Ishikawa (cell line): ENCODE measurements around the gene SHISA9.

Experiments used
- EP300 ChIP-seq: IDR thresholded peaks from 2 replicates; pipeline ENCODE4 v1.6.1; 2012; ENCODE audit warnings: borderline replicate concordance
- RAD21 ChIP-seq: IDR thresholded peaks from 2 replicates; pipeline ENCODE4 v1.6.1; 2012; ENCODE audit warnings: low read depth
- TAF1 ChIP-seq: IDR thresholded peaks from 2 replicates; pipeline ENCODE4 v1.6.1; 2012; ENCODE audit warnings: low read depth, mild to moderate bottlenecking

DNA sequence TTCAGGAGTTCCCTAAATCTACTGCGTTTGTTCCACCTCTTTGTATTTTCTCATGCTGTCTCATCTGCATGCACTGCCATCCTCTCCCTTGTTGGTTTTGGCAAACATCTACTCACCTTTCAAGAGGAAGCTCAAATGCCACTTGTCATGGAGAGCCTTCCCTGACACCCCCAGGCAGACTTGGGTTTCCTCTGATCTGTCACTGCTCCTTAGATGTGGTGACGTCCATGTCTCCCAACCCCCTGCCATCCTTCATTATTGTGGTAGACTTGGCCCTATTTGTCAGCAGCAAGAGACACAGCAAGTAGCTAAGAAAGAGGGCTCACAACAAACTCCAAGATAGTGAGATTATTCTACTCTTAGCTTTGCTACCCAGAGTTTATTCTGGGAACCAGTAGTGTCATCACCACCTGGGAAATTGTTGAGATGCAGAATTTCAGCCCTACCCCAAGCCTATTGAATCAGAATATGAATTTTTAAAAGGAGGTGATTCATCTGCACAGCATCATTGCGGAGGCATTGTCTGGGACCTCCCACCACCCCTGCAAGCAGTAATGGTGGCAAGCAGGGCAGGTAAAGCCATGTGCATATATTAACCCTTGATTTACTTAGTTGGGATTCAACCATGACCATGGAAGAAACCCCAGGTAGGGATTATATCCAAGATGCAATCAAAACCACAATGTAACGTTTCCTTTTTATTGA lies 248.9 kb downstream of the SHISA9 start:
- TF ChIP-seq RAD21 (no peak), EP300 (no peak), TAF1 (no peak)
